Forelimb muscle (tissue), 1 donor: ENCODE results near the gene SLC22A7. TPM values are rescaled to one million over a fixed set of nuclear protein-coding genes. Genes with fewer than 3 reads are reported as not detected.

ENCODE experiments used
- DNase-seq: peaks from one replicate; pipeline ENCODE4 v3.0.0-alpha.2; 2013; ENCODE audit warnings: low read depth
- polyA plus RNA-seq: library from polyadenylated mRNA; unstranded; fragments of 120-200 nt; gene quantifications from one replicate; pipeline ENCODE4 v1.2.1, GENCODE V29; 2013; ENCODE audit not compliant: insufficient read length

SLC22A7 gene, protein sequence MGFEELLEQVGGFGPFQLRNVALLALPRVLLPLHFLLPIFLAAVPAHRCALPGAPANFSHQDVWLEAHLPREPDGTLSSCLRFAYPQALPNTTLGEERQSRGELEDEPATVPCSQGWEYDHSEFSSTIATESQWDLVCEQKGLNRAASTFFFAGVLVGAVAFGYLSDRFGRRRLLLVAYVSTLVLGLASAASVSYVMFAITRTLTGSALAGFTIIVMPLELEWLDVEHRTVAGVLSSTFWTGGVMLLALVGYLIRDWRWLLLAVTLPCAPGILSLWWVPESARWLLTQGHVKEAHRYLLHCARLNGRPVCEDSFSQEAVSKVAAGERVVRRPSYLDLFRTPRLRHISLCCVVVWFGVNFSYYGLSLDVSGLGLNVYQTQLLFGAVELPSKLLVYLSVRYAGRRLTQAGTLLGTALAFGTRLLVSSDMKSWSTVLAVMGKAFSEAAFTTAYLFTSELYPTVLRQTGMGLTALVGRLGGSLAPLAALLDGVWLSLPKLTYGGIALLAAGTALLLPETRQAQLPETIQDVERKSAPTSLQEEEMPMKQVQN
- not detected for polyA plus RNA-seq

DNA sequence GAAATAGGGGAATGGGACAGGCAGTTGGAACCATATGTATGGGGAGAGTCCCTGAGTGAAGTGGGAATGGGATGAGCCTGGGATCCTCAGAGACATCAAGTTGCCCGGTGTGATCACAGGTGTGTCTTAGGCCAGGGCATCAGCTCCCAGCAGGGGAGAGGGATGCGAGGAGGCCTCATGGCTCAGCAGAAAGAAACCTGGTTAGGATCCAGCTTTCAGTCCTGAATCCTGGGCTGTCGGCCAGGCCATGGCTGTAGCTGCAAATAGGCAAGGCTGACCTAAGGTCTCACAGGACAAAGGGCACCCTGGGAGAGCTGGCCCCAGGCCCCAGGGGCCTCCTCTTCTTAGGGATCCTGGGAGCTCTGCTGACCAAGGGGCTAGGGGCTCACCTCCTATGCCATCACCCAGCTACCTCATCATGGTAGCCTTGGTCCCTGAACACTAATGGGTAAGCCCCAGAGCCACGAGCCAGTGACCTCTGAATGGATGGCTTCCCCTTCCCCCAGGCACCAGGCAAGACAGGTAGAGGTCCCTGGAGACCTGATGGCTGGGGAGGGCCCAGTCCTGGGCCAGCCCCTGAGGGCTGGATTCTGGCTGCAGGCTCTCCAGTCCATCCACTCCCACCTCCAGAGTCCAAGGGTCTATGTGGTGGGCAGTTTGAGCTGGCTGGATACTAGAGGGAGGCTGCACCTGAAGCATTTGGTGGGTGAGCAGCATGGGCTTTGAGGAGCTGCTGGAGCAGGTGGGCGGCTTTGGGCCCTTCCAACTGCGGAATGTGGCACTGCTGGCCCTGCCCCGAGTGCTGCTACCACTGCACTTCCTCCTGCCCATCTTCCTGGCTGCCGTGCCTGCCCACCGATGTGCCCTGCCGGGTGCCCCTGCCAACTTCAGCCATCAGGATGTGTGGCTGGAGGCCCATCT is at the start of gene SLC22A7:
Gene SLC22A7, plus strand, starts transcription at position 617 of the 921 bp plus-strand sequence. Its CDS starts 99 bp downstream, at position 716.
- no peak for DNase-seq

DNA sequence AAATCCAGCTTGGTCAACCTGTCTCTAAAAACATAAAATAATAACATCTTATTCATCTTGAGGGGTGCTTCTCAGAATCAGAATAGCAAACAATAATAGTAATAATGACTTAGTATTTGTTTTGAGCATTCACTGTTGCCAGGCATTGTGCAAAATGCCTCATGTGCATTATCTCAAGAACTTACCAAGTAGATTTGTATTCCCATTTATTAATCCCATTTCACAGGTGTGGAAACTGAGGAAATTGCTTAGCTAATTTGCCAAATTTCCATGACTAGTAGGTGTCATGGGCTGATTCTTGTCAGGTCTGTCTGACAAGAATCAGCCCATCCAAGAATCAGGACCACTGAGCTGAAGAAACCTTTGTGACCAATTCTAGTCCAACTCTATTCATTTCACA is 49.3 kb upstream of the SLC22A7 start:
- no peak for DNase-seq

DNA sequence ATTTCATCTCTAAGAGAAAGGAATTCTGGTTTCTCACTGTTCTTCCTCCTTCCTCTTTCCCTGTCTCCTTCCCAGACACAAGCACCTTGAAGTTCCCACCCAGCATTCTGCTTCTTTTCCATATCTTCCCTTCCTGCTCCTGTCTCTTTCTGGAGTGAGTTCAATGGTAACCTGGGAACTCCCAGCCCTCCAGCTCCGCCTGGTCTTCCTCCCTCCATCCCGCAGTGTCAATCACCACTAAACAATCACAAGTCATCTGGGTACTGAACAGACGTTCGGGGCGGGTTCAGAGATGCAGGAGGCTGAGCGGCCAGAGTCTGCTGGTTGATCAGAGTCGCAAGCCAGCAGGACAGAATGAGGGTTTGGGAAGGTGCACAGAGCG is 47.1 kb upstream of the SLC22A7 start:
- DNase-seq = no peak

DNA sequence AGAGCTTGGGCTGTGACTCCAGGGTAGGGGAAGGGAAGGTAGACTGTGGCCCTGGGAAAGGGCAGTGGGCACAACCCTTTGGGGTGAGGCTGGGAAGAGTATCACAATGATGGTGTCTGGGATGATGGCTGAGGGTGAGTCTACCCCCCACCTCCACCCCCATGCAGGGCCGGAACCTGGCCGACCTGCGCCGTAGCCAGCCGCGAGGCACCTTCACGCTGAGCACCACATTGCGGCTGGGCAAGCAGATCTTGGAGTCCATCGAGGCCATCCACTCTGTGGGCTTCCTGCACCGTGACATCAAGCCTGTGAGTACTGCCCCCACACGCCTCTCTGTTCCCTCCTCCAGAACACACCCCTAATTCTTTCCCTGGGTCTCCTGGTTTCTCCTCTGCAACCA is 44.7 kb upstream of the SLC22A7 start:
- DNase-seq = no peak

DNA sequence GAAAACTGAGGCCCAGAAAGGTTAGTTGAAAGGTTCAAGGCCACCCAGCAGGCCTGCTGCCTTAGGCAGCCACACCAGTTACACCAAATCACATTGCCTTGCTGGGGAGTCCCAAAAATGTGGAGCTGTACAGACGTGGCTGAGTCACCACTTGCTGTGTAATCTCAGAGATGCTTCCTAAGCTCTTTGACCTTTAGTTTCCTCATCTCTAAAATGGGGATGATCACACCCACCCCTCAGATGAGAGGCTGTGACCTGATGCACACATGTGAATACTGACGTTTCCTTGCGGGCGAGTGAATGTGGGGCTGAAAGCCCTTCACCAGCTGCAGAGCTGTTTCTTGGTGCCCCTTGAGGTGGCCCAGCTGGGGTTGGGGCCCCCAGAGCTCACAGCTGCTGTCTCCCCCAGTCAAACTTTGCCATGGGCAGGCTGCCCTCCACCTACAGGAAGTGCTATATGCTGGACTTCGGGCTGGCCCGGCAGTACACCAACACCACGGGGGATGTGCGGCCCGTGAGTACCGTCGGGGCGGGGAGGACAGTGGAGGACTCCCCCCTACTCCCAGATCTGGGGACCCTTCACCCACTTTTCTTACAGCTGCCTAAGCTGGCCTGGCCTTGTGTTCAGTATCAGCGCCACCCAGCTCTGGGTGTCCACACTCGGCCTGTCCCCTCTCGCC is 43.8 kb upstream of the SLC22A7 start:
- no peak for DNase-seq

DNA sequence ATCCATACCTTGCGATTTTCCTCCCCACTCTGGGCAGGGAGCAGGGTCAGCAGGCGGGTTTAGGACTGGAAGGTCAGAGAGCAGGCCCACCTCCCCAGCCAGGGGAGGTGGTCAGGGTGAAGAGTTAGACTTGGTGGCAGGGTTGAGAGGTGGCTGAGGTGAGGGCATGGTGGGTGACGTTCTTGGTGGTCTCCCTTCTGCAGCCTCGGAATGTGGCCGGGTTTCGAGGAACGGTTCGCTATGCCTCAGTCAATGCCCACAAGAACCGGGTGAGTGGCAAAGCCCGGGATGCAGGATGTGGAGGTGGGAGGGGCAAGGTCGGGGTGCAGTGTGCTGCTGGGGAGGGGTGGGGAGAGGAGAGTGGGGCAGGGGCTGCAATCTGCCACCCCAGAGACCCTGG is 43.2 kb upstream of the SLC22A7 start:
- DNase-seq = no peak

DNA sequence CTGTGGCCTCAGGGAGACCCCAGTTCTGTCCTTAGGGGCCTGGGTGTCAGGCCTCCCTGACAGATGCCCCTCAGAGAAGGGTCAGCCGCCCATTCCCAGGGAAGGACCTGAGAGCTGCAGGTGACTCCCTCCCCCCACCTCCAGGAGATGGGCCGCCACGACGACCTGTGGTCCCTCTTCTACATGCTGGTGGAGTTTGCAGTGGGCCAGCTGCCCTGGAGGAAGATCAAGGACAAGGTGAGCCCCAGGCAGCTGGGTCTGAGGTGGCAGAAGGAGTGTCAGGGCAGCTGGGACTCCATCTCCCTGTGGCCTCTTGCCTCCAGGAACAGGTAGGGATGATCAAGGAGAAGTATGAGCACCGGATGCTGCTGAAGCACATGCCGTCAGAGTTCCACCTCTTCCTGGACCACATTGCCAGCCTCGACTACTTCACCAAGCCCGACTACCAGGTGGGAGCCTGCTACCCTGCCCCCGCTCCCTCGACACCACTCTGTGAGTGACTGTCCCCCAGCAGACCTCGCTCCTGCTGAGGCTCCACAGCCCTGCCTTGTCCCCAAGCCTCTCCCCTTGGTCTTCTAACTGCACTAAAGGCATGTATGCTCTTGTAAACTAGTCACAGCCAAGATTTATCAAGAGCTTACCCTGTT is 42.5 kb upstream of the SLC22A7 start:
- DNase-seq = no peak

DNA sequence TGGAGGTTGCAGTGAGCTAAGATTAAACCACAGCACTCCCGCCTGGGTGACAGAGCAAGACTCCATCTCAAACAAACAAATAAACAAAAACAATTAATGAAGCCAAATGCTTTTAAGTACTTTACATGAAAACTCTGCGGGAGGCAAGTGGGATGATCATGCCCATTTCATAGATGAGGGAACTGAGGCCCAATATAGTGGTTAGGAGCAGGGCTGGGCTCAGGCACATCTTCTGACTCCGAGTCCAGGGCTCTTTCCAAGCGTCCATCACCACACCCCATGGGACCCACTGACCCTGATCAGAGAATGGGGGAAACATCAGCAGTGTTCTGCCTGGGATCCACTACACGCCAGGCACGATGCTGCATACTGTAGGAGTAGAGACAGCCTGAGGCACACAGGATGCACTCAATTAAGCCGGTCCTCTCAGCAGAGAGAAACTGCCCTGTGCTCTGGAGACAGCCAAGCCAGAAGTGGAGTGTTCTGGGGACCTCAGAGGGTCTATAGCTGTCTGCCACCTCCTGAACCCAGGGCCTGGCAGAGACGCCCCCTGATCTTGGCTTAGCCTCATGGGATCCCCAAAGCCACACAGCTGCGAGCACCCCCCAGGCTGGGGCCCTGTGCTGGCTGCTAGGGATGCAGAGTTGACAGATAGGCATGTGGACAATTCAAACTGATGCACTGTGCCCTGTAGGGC is 41.2 kb upstream of the SLC22A7 start:
- DNase-seq = no peak

DNA sequence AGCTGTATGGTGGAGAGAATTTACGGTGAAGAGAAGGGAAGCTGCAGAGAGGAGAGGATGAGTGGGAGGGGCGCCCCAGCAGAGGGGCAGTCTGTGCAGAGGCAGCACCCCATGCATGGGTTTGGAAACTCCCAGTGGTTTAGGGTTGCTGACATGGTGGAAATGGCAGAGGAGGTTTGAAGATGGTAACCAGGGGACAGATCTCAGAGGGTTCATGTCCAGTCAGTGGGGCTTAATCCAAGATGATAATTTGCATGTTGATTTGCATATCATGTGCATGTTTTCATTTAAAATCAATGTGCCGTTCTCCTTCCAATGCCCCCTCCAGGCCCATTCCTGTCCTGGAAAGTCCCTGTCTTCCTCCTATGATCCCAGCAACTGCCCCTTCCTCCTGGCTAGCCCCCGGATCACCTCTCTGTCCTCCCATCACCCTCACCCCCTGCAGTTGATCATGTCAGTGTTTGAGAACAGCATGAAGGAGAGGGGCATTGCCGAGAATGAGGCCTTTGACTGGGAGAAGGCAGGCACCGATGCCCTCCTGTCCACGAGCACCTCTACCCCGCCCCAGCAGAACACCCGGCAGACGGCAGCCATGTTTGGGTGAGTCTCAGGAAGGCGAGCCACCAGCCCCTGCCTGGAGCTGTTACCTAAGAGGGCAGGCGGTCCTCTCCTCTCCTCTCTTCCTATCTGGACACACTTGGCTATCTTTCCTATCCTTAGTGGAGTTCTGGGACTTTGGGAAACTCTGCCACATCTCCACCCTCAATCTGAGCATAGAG is 40.5 kb upstream of the SLC22A7 start:
- no peak for DNase-seq

DNA sequence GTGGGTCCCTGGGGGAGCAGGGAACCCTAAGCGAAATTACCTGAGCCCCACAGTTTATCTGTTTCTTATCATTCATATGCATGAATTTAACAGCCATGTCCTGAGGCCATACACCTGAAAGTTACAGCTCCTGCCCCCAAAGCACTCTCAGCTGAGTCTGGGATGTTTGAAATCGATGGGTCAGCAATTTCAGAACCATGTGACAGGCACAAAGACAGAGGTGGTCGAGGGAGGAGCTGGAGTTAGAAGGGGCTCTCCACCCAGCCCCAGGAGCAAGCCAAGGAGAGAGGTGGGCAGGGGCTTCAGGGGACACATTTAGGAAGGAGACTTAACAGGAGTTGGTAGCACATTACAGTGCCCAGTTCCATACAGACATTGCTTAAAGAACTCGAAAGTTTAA is 39.9 kb upstream of the SLC22A7 start:
- DNase-seq = no peak

DNA sequence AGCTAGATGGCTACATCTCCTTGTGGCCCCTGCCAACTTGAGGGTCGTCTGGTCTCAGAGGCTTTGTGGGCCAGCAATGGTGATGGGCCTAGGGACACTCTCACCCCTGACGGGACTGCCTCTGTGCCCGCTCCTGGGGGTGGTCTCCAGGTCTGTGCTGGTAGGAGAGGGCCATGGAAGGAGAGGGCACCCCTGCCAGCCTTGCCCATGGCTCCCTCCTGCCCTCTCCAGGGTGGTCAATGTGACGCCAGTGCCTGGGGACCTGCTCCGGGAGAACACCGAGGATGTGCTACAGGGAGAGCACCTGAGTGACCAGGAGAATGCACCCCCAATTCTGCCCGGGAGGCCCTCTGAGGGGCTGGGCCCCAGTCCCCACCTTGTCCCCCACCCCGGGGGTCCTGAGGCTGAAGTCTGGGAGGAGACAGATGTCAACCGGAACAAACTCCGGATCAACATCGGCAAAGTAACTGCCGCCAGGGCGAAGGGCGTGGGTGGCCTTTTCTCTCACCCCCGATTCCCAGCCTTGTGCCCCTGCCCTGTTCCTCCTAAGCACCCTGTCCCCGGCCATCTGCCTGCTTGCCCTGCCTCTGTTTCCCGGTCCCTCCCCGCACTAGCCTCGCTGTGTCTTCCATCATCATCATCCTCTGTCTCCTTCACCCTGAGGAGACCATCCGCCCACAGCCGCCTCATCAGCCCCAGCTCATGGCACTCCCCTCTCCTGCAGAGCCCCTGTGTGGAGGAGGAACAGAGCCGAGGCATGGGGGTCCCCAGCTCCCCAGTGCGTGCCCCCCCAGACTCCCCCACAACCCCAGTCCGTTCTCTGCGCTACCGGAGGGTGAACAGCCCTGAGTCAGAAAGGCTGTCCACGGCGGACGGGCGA is 39.0 kb upstream of the SLC22A7 start:
- no peak for DNase-seq

DNA sequence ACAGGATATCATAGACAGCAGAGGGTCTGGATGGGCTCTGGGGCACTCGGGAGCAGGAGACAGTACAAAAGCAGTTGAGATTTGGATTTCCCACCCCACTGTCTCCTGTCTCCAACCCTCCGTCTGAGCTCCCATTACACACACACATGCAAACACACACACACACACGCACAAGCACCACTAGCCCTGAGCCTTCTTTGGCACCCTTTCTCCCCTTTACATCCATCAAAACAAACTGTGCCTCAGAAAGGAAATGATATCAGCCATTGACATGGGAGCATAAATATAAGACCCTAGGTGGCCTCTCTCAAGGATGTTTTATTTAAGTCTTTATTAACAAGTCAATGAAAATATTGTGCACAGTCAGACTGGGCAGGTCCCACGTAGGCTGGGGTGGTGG is 37.3 kb upstream of the SLC22A7 start:
- DNase-seq = no peak

DNA sequence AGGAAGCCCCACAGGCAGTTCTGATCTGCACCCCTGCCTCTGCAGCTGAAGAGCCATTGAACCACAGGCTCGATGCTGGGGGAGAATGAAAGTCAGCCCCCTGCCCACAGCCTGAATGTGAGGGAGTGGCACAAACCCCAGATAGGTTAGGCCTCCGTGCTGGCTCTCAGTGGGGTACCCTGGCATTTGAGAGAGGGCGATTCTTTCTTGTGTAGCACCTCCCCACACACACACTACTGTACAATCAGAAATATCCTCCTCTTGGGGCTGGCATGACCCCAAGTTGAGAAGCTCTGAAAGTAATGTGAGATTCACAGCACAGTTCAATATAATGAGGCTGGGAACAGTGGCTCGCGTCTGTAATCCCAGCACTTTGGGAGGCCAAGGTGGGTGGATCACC is 36.9 kb upstream of the SLC22A7 start:
- DNase-seq = no peak

DNA sequence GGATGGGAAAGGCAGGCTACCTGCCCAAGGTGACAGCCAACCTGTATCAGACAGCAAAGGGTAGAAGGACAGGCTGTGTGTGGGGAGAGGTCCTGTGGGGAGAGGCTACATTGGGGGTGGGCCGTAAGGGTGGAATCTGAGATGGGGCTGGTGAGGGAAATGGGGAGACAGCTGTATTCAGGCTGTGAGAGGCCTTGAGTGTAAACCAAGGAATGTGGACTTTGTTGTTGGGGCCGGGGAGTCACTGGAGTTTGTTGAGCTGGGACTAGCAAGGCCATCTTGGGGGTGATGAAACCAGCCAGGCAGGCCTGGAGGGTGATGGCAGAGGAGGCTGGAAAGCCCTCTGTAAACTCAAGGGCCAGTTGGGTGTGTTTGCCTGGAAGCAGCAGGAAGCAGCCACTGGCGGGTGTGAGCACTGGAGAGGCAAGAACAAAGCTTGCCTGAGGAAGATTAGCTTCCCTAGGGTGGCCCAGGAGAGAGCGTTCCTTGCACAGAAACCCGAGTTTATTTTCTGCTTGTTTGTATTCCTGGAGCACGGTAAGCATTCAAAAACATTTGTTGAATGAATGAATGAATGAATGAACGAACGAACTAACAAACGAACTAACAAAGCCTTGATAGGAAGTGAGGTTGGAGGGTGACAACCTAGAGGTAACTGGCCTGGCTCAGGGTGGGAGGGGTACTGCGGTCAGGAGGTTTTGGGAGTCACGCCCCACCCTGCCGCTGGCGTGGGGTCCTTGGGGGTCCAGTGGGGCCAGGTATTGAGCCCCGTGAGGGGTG is 35.9 kb upstream of the SLC22A7 start:
- no peak for DNase-seq

DNA sequence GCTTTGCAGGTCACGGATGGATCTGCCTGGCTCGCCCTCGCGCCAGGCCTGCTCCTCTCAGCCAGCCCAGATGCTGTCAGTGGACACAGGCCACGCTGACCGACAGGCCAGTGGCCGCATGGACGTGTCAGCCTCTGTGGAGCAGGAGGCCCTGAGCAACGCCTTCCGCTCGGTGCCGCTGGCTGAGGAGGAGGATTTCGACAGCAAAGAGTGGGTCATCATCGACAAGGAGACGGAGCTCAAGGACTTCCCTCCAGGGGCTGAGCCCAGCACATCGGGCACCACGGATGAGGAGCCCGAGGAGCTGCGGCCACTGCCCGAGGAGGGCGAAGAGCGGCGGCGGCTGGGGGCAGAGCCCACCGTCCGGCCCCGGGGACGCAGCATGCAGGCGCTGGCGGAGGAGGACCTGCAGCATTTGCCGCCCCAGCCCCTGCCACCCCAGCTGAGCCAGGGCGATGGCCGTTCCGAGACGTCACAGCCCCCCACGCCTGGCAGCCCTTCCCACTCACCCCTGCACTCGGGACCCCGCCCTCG is 35.2 kb upstream of the SLC22A7 start:
- DNase-seq = no peak

DNA sequence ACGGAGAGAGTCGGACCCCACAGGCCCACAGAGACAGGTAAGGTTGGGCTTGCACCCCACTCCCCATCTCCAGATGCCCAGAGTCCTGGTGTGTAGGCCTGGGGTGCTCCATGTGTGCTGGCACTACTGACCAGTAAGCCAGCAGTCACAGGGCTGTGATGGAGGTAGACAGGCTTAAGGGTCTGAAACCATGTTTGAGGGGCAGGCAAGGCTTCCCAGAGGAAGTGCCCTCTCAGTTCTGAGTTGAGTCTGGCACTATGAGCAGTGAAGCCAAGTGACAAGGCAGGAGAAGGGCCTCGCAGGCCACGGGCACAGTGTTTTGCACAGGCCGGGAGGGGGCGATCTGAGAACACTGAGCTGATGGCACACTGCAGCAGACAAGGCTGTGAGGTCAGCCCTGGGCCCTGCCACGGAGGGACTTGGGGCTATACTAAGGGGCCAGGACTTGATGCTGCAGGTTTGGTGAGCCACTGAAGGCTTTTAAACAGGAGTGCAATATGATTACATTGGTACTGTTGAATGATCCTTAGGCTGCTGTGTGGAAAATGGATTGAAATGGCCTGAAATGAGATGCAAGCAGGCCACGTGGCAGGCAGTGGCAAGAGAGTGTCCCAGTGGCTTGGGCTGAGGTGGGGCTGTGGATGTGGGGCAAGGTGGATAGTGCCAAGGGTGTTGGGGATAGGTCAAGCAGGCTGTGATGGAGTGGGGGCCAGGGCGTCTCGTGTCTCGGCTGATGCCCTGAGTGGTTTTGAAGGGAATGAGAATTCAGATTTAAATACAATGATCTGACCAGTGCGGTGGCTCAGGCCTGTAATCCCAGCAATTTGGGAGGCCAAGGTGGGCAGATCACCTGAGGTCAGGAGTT is 34.5 kb upstream of the SLC22A7 start:
- no peak for DNase-seq

DNA sequence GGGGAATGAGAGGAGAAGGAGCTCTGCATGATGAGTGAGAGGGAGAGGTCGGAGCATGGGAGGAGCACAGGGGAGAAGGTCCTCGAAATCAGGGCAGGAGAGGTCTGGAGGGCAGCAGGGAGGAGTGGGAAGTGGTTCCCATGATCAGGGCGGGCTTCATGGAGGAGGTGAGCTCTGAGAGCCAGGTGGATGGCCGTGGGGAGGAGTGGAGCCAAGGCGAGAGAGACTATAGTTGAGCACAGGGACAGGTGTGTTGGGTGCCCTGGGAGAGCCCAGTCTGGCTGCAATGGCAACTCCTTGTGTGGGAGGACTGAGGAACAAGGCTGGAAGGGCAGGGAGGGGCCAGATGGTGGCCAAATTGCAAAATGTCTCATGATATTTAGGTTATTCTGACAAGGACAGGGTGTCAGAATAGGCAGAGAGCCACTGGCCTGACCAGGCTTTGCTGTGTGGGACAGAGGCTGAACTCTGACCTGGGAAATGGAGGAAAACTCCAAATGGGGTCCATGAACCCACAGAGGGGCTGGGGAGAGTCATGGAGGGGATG is 33.4 kb upstream of the SLC22A7 start:
- DNase-seq = no peak
